Muscle layer of colon (tissue), 2 donors: ENCODE measurements around the gene CECR2.

Source experiments
- H3K27ac ChIP-seq: one replicate; pipeline ENCODE4 v1.7.0; 2013; ENCODE audit warnings: low read depth, mild to moderate bottlenecking, low read length, moderate library complexity
- H3K27me3 ChIP-seq, 2 donors: one replicate each; pipeline ENCODE4 v1.7.0; 2013; ENCODE audit warnings: low read length in 2 of 2, mild to moderate bottlenecking in 2 of 2; ENCODE audit not compliant: insufficient read depth in 2 of 2, control insufficient read depth in 1 of 2
- H3K36me3 ChIP-seq: one replicate; pipeline ENCODE4 v1.7.0; 2013; ENCODE audit warnings: mild to moderate bottlenecking, low read length; ENCODE audit not compliant: insufficient read depth
- H3K4me1 ChIP-seq: one replicate; pipeline ENCODE4 v1.7.0; 2013; ENCODE audit warnings: mild to moderate bottlenecking, low read length; ENCODE audit not compliant: insufficient read depth
- H3K4me3 ChIP-seq, 2 donors: one replicate each; pipeline ENCODE4 v1.7.0; 2013; ENCODE audit warnings: low read length in 2 of 2, low read depth in 1 of 2, mild to moderate bottlenecking in 1 of 2, moderate library complexity in 1 of 2
- H3K9ac ChIP-seq: one replicate; pipeline ENCODE4 v1.7.0; 2013; ENCODE audit warnings: low read length
- H3K9me3 ChIP-seq: one replicate; pipeline ENCODE4 v1.7.0; 2013; ENCODE audit warnings: mild to moderate bottlenecking, low read length
- donor health status: abdominal sarcoma.
- donor health status: Adenocarcinoma of cecum.

CECR2 gene

GRCh38 chr22:17368554-17369438 is 464 bp upstream of the CECR2 start:
- Histone ChIP-seq H3K9ac (no peak overlapping the region), H3K36me3 (no peaks in the 10 kb centered on the region), H3K4me1 (peaks cover 19% of the 10 kb centered on the region), H3K27ac (no peak overlapping the region), H3K27me3 (peaks cover 24 to 49% of the 10 kb centered on the region in 2 donors), H3K4me3 (peak overlapping the region; percentile 3 to 37), H3K9me3 (no peaks in the 10 kb centered on the region)

GRCh38 chr22:17370026-17370765 is 936 bp downstream of the CECR2 start:
- H3K36me3 ChIP-seq = no peaks in the 10 kb centered on the region
- H3K4me1 ChIP-seq = peaks cover 19% of the 10 kb centered on the region
- peaks cover 24 to 49% of the 10 kb centered on the region in 2 donors for H3K27me3 ChIP-seq
- peak overlapping the region; percentile 3 to 41 for H3K4me3 ChIP-seq
- H3K9me3 ChIP-seq = no peaks in the 10 kb centered on the region
- no peak overlapping the region for H3K9ac ChIP-seq
- H3K27ac ChIP-seq = no peak overlapping the region

- Histone ChIP-seq H3K27me3 (peaks cover 24 to 49% of the 10 kb centered on the region in 2 donors), H3K9me3 (no peaks in the 10 kb centered on the region), H3K4me3 (peak overlapping the region; percentile 3 to 41), H3K9ac (no peak overlapping the region), H3K4me1 (peaks cover 19% of the 10 kb centered on the region), H3K27ac (no peak overlapping the region), H3K36me3 (no peaks in the 10 kb centered on the region)
Observed at GRCh38 chr22:17370766-17371432, 1.6 kb downstream of the CECR2 start.

- Histone ChIP-seq H3K36me3 (no peaks in the 10 kb centered on the region), H3K4me3 (no peak overlapping the region), H3K4me1 (peaks cover 19% of the 10 kb centered on the region), H3K9me3 (no peaks in the 10 kb centered on the region), H3K27ac (no peak overlapping the region), H3K9ac (no peak overlapping the region), H3K27me3 (peaks cover 24 to 43% of the 10 kb centered on the region in 2 donors)
Observed at GRCh38 chr22:17371448-17371847, 2.2 kb downstream of the CECR2 start.

- H3K4me3 ChIP-seq = no peak overlapping the region
- H3K9me3 ChIP-seq = no peaks in the 10 kb centered on the region
- peaks cover 11% of the 10 kb centered on the region for H3K4me1 ChIP-seq
- H3K36me3 ChIP-seq = no peaks in the 10 kb centered on the region
- H3K27ac ChIP-seq = no peak overlapping the region
- H3K27me3 ChIP-seq = peaks cover 14 to 22% of the 10 kb centered on the region in 2 donors
- H3K9ac ChIP-seq = no peak overlapping the region
Observed at GRCh38 chr22:17373855-17374254, 4.6 kb downstream of the CECR2 start.

- no peak overlapping the region for H3K9ac ChIP-seq
- H3K36me3 ChIP-seq = no peaks in the 10 kb centered on the region
- H3K4me3 ChIP-seq = no peak overlapping the region
- H3K27me3 ChIP-seq = peaks cover 10% of the 10 kb centered on the region in 2 donors
- H3K27ac ChIP-seq = no peak overlapping the region
- H3K4me1 ChIP-seq = peaks cover under 1% of the 10 kb centered on the region
- H3K9me3 ChIP-seq = no peaks in the 10 kb centered on the region
Observed at GRCh38 chr22:17375914-17376614, 6.8 kb downstream of the CECR2 start.

GRCh38 chr22:17376950-17377349 is 7.7 kb downstream of the CECR2 start:
- H3K4me3 ChIP-seq = no peak overlapping the region
- peaks cover 2 to 3% of the 10 kb centered on the region in 2 donors for H3K27me3 ChIP-seq
- no peaks in the 10 kb centered on the region for H3K4me1 ChIP-seq
- no peaks in the 10 kb centered on the region for H3K36me3 ChIP-seq
- H3K9ac ChIP-seq = no peak overlapping the region
- no peak overlapping the region for H3K27ac ChIP-seq
- H3K9me3 ChIP-seq = no peaks in the 10 kb centered on the region

- peaks cover 6% of the 10 kb centered on the region for H3K9me3 ChIP-seq
- H3K36me3 ChIP-seq = no peaks in the 10 kb centered on the region
- H3K27ac ChIP-seq = no peak overlapping the region
- no peaks in the 10 kb centered on the region for H3K27me3 ChIP-seq
- no peaks in the 10 kb centered on the region for H3K4me1 ChIP-seq
- no peak overlapping the region for H3K9ac ChIP-seq
- no peak overlapping the region for H3K4me3 ChIP-seq
Observed at GRCh38 chr22:17379944-17380343, 10.7 kb downstream of the CECR2 start.

GRCh38 chr22:17380359-17381087 is 11.3 kb downstream of the CECR2 start:
- Histone ChIP-seq H3K9ac (no peak overlapping the region), H3K9me3 (peaks cover 11% of the 10 kb centered on the region), H3K27me3 (no peaks in the 10 kb centered on the region), H3K36me3 (no peaks in the 10 kb centered on the region), H3K4me3 (no peak overlapping the region), H3K27ac (no peak overlapping the region), H3K4me1 (no peaks in the 10 kb centered on the region)

- H3K27me3 ChIP-seq = no peaks in the 10 kb centered on the region
- H3K4me3 ChIP-seq = no peak overlapping the region
- H3K27ac ChIP-seq = no peak overlapping the region
- H3K9ac ChIP-seq = no peak overlapping the region
- no peaks in the 10 kb centered on the region for H3K36me3 ChIP-seq
- H3K9me3 ChIP-seq = peaks cover 11% of the 10 kb centered on the region
- H3K4me1 ChIP-seq = no peaks in the 10 kb centered on the region
Observed at GRCh38 chr22:17381192-17381913, 12.1 kb downstream of the CECR2 start.
